ENCODE results near the gene DGKI.

DGKI gene

DNA sequence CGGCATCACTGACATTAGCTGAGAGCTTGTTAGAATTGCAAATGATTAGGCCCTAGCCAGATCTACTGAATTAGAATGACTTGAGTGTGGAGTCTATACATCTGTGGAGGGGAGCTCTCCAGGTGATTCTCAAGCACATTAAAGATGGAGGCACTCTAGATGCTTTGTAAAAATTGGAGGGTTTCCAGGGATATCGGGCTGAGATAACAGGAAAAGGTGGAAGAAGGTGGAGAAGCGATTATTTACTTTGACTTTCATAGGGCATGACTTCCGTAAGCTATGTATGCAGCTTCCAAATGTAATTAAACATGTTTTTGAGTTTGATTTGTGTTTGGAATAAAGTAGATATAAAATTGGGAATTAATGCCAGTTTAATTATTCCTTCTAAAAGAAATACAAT is 268.2 kb downstream of the DGKI start:
- TF ChIP-seq, protein P1, sequence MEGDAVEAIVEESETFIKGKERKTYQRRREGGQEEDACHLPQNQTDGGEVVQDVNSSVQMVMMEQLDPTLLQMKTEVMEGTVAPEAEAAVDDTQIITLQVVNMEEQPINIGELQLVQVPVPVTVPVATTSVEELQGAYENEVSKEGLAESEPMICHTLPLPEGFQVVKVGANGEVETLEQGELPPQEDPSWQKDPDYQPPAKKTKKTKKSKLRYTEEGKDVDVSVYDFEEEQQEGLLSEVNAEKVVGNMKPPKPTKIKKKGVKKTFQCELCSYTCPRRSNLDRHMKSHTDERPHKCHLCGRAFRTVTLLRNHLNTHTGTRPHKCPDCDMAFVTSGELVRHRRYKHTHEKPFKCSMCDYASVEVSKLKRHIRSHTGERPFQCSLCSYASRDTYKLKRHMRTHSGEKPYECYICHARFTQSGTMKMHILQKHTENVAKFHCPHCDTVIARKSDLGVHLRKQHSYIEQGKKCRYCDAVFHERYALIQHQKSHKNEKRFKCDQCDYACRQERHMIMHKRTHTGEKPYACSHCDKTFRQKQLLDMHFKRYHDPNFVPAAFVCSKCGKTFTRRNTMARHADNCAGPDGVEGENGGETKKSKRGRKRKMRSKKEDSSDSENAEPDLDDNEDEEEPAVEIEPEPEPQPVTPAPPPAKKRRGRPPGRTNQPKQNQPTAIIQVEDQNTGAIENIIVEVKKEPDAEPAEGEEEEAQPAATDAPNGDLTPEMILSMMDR (IDR thresholded peaks at IDR 0.05): no peak

DNA sequence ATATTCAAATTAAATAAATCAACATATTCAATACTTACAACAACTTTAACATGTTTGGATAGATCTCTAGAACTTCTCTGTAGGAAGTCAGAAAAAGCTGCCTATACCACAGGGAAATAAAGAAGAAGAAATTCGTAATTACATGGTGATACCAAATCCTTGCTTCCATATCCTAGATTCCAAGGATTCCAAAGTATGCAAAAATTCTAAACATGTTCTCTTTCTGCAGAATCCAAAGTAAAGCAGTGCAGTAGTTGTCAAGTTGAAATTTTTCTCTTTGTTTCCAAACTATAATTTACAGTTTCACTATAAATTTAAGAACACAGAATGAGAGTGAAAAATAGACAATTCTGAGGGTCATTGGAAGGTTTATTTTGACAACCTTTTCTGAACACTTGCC is 269.6 kb downstream of the DGKI start:
- TF ChIP-seq, protein P1 (IDR thresholded peaks at IDR 0.05): no peak

DNA sequence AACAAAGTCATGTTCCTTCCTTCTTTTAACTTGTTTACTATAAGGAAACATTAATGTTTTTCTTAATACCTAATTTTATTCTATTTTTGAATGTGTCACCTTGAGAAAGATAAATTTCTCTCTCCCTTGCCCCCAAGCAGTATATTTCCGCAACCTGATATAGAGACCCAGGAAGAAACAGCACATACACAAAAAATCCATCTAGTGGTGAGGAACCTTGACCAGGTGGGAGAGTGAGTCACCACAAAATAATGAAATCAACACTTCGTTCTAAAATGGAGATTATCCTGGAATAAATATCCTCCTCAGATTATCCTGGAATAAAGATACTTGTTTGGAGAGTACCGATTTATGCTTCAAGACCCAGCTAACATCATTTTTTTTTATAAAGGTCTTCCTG is 270.3 kb downstream of the DGKI start:
- TF ChIP-seq, protein P1 (IDR thresholded peaks at IDR 0.05): no peak

DNA sequence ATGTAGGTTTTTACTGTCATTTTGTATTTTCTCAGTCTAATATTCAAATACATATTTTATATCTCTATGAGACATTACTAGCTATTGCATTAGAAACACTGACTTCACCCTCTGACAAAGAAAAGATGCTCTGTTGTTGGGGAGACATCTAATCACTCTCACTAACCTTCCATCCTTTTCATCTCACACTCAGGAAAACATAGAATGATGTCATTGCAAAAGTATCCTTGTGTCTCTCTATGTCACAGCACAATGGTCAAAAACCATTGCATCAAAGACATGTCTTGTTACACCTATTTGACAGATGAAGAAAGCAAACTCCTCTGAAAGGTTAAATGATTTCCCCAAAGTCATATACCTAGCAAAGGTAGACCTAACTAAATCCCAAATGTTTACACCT is 272.0 kb downstream of the DGKI start:
- TF ChIP-seq, protein P1 (IDR thresholded peaks at IDR 0.05): no peak

DNA sequence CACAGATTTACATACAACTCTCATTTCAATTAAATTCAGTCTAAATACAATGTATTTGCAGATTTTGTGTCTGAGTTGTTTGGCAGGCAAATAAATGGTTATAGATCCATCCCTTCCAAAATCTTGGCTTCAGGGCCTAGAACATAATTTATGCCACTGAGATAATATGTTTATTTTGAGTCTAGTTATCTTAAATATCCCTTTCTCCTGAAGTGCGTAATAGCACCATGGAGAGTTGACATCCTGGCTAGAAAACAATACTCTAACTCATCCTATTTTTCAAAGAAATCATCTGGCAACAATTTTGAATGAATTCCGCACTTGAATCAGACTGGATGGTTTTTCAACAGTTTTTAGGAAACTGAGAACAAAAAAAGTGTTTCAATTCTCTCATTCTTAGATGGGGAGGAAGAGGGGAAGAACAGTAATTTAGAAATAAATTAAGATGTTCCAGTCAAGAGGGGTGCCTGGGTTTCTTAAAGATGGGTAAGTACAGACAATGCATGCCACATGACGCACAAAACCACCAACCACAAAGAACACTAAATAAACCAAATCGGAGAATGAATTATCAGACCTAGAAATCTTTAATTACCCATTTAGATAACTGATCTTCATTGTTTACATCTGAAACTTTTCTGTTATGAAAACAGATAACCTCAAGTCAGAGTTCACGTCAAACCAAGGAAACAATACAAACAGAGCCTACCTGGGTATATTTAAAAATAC is 274.6 kb downstream of the DGKI start:
- TF ChIP-seq, protein P1 (IDR thresholded peaks at IDR 0.05): no peak

DNA sequence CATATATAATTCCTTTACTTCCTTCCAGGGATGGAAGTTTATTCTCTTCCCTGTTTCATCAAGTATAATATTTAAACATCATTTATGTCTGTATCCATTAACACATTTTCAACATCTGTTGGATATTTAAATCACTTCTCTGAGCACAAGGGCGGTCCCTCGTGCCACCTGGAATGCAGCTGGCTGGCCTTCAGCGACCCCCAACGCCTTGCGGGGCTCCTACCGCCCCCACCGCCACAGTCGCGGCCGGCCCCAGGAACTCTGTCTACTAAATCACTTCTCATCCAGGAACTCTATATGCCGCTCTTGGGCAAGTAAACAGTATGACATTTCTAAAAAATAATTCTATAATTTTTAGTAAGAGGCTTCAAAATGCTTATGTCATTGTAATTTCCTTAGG is 282.1 kb downstream of the DGKI start:
- TF ChIP-seq, protein P1 (IDR thresholded peaks at IDR 0.05): no peak

DNA sequence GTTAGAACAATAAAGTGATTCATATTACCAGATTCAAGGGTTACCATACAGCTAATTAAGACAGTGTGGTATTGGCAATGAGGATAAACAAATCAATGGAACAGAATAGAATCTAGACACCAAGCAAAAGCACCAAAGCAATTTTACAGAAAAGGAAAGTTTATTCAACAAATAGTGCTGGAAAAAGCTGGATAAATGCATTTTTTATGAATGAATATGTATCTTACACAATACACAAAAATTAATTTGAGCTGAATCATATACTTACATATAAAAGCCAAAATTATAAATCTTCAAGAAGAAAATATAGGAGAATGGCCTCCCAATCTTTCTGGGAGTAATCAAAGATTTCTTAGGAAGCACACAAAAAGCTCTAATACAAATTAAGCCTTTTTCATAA is 282.8 kb downstream of the DGKI start:
- TF ChIP-seq, protein P1 (IDR thresholded peaks at IDR 0.05): no peak

DNA sequence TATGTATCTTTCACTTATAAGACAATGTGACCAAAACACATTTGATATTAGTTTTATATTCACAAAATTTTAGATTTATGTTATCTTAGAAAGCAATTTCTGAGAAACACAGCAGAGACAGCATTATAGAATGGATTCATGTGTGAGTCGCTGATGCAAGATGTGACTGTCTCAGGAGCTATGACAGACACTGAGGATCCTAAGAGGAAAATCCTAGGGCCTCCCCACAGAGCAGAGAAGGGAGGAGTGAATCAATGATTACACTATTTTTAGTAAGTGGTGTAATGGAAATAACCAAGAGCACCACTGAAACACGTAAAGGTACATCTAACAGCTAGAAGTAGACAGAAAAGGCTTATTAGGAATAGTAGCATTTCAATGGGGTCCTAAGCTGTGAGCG is 299.3 kb downstream of the DGKI start:
- TF ChIP-seq, protein P1 (IDR thresholded peaks at IDR 0.05): no peak

Data from LNCAP (cell line).